Right ventricle myocardium superior (tissue), 1 donor: Measurements from ENCODE around the gene ZNRF3. TPM values are rescaled to one million over a fixed set of nuclear protein-coding genes. Genes with fewer than 3 reads are reported as not detected.
A peak's percentile ranks its signal among the peaks of the same experiment; 100 is the strongest.

ENCODE experiments used
- ATAC-seq: fragments of 200-7000 bp; cut with Tn5 transposase; one replicate; pipeline ENCODE4 v1.9.1; 2020; ENCODE audit warnings: mild to moderate bottlenecking; ENCODE audit not compliant: poor library complexity
- DNase-seq: peaks from one replicate; pipeline ENCODE4 v3.0.0-alpha.2; 2020
- intact Hi-C: fragments of 100-400 bp; cut with DNase I; formaldehyde crosslinking; loops from one replicate; pipeline ENCODE4 v1.11.2; 2022
- total RNA-seq: library from RNA; stranded (reverse); fragmentation: NEBNext Ultra II Directional; extraction: Animal tissue kit (Norgen Biotek cat#: 25700); gene quantifications from one replicate; pipeline ENCODE4 v1.2.1, GENCODE V29; 2021
- donor health status: DM: no; HTN: yes; CAD: no; lungs with severe emphysema.

The ZNRF3 gene
- total RNA-seq, 1 donor from 2014 or later: 5.0 TPM

DNA sequence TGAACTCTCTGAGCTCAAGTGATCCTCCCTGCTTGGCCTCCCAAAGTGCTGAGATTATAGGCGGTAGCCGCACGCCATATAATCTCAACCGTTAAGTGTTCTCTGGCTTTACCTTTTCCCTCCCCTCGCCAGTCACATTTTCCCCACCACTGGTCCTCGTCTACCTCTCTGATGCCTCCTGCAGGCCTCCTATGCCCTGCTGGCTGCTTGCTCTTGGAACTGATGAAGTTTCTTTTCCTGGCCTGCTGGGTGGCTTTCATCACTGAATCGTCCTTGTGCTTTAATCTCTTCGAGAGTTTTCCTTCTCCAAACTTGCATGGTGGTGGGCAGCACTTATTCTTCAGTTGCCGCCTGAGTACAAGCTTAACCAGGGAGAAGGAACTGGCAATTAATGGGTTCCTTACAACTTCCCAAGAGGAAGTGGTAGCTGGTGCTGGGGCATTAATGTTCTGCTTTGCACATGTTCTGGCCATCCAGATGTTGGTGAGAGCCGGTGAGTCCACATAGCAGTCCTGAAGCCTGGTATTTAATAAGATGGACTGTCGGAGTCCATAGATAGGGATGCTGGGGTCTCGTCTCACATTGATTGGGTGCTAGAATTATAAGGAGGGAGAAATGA is 177.0 kb downstream of the ZNRF3 start:
- no peak for ATAC-seq

GRCh38 chr22:29060931-29061330 is 177.6 kb downstream of the ZNRF3 start:
- ATAC-seq (no peak), DNase-seq (no peak)
- intact Hi-C loops: no loop called here

More for the DNA sequence above, 177.0 kb downstream of the ZNRF3 start:
- intact Hi-C loops: no loop called here
- no peak for DNase-seq

- intact Hi-C loops: no loop called here
- DNase-seq (no peak), ATAC-seq (no peak)
Observed at GRCh38 chr22:29061773-29062172, 178.4 kb downstream of the ZNRF3 start, which contains the start of gene C22orf31. C22orf31 (minus strand) TSS chr22:29061831; CDS start chr22:29061792, 39 bp downstream.

DNA sequence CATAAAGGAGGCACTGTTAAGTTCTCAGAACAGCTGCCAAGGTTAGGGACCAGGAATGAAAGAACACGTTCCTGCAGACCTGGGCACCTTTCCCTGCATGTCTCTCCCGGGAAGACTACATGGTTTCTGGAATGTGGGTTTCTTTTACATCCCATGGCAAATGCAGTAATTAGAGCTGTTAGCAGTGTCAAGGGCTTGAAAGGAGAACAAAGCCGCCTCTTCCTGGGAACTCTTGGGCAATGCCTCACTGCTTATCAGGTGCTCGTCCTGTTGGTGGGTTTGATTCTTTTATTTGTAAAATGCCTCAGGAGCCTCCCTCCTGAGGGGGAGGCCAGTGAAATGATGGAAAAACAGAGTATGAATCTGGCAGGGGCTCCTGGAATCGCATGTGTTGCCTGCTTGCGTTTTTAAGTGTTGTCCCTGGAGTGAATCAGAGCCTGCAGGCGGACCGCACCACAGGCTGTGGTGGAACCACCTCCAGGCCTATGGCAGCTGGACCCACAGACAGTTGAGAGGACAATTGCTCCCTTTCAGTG is 179.0 kb downstream of the ZNRF3 start:
- no peak for ATAC-seq
- intact Hi-C loops: no loop called here
- DNase-seq: no peak

- no peak for DNase-seq
- intact Hi-C loops: no loop called here
- no peak for ATAC-seq
Observed at GRCh38 chr22:29065468-29066190, 182.3 kb downstream of the ZNRF3 start.

GRCh38 chr22:29069463-29069862 is 186.1 kb downstream of the ZNRF3 start:
- DNase-seq (no peak), ATAC-seq (no peak)
- intact Hi-C loops: no loop called here

GRCh38 chr22:29070490-29070889 is 187.1 kb downstream of the ZNRF3 start:
- DNase-seq: no peak
- intact Hi-C loops: loop anchor here (10.0 kb wide), 1 partner anchor 84 kb away; no protein-coding TSS in a partner anchor
- ATAC-seq: no peak

GRCh38 chr22:29071261-29072045 is 188.1 kb downstream of the ZNRF3 start:
- peak; percentile 67 for DNase-seq
- intact Hi-C loops: loop anchor here (10.0 kb wide), 1 partner anchor 83 kb away; no protein-coding TSS in a partner anchor
- peak; percentile 29 for ATAC-seq

DNA sequence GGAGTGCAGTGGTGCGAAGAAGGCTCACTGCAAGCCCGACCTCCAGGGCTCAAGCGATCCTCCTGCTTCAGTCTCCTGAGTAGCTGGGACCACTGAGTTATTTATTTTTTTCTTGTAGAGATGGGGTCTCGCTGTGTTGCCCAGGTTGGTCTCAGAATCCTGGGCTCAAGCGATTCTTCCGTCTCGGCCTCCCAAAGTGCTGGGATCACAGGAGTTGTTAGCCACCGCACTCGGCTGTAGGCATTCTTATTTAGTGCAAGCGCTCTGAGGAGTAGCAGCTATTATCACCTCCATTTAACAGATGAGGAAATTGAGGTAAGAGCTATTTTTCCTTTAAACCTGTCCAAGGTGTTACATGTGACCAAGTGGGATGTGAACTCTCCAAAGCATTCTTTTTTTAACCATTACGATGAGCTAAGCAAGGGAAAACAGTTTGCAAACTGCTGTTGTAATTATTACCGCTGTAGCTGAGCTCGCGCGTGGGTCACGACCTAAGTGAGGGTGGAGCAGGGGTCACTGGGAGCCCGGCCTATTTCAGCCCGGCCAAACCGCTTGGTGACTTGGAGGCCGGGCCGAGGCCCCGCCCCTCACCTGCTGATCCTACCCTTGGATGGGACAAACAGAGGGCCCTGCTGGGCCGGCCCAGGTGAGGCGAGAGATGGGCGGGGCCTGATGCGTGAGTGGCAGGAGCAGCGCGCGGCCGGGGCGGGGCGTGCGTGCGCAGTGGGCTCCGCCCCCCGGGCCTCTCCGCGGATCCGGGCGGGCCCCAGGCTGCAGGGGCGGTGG is 189.0 kb downstream of the ZNRF3 start:
- intact Hi-C loops: loop anchor here (10.0 kb wide), 1 partner anchor 82 kb away; no protein-coding TSS in a partner anchor
- DNase-seq (peak; percentile 93), ATAC-seq (peak; percentile 95)

- intact Hi-C loops: loop anchor here (10.0 kb wide), 1 partner anchor 82 kb away; no protein-coding TSS in a partner anchor
- peak; percentile 49 for DNase-seq
- ATAC-seq: peak; percentile 2
Observed at GRCh38 chr22:29072979-29073617, 189.7 kb downstream of the ZNRF3 start, which contains the start of gene KREMEN1. KREMEN1 (plus strand) TSS chr22:29073035; CDS start chr22:29073131, 96 bp downstream.

- DNase-seq (peak; percentile 70), ATAC-seq (peak; percentile 60)
- intact Hi-C loops: loop anchor here (10.0 kb wide), 1 partner anchor 81 kb away; no protein-coding TSS in a partner anchor
Observed at GRCh38 chr22:29073618-29074275, 190.4 kb downstream of the ZNRF3 start.

GRCh38 chr22:29074276-29074772 is 191.0 kb downstream of the ZNRF3 start:
- intact Hi-C loops: loop anchor here (10.0 kb wide), 1 partner anchor 80 kb away; no protein-coding TSS in a partner anchor
- no peak for ATAC-seq
- DNase-seq: no peak

DNA sequence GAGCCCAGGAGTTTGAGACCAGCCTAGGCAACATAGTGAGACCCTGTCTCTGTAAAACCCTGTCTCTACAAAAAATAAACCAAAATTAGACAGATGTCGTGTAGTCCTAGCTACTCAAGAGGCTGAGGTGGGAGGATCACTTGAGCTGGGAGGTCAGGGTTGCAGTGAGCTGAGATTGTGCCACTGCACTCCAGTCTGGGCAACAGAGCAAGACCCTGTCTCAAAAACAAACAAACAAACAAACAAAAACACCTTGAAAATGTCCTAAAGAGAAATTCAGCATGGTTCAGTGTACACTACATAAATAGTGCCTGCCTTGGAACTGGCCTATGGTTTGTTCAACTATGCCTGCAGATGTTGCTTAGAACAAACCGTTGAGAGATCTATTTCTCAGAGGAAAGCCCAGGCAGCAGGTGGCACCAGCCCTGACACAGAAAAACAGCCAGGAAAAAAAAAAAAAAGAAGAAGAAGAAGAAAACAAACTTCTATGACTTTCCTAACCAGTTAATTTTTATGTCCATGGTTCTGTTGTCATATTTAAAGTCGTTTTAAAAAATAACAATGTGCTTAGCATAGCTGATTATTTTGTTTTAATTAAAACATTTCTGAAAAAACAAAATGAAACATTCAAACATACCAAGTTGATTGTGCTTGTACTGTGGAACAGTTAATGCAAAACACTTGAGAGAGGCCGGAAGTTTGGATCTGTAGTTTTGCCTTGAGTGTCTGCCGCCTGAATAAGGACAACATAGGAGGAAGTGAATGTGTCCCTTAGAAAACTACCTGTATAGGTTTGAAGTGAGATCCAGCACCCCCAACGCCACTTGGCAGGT is 194.9 kb downstream of the ZNRF3 start:
- DNase-seq: no peak
- ATAC-seq: no peak
- intact Hi-C loops: loop anchor here (10.0 kb wide), 1 partner anchor 77 kb away; no protein-coding TSS in a partner anchor

GRCh38 chr22:29078869-29079207 is 195.5 kb downstream of the ZNRF3 start:
- intact Hi-C loops: loop anchor here (10.0 kb wide), 1 partner anchor 76 kb away; no protein-coding TSS in a partner anchor

DNA sequence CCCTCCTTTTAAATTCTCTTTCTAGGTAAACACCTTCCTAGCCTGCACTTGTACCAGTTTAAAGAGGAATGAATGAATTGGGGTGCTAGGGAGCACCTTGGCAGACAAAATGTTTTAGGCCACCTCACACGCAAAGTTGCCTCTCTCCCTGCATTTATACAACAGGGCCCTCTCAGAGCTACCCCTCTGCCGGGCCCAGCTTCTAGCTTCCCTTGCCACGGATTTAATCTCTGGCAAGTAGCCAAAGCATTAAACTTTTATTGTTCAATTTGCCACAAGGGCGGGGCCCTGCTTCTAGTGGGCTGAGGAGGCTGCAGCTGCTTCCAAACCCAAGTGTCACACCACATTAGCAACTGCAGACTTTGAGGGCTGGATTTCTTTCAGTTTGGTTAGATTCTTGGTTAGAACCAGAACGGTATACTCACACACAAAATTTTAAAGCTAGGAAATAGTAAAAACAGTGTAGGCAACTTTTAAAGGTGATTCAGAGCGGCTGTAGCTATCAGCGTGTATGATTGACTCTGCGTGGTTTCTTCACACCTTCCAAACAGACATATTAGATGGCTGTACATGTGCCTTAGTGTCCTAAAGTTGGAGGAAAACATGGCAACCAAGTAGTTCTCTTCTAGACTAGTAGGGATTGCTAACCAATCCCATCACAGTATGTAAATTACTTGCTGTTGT is 196.0 kb downstream of the ZNRF3 start:
- DNase-seq: no peak
- no peak for ATAC-seq
- intact Hi-C loops: loop anchor here (10.0 kb wide), 1 partner anchor 75 kb away; no protein-coding TSS in a partner anchor

More at GRCh38 chr22:29078869-29079207, 195.5 kb downstream of the ZNRF3 start:
- DNase-seq (no peak), ATAC-seq (no peak)
